Raji (cell line): ENCODE data around the gene AFF2.

ENCODE experiments used
- POLR2A ChIP-seq: IDR thresholded peaks from 2 replicates; pipeline ENCODE4 v1.6.1; 2011; ENCODE audit warnings: low read depth, low read length, control low read depth; ENCODE audit not compliant: insufficient read depth

Gene AFF2

GRCh38 chrX:148691456-148691855 is 191.0 kb downstream of the AFF2 start:
- no peak for TF ChIP-seq POLR2A

DNA sequence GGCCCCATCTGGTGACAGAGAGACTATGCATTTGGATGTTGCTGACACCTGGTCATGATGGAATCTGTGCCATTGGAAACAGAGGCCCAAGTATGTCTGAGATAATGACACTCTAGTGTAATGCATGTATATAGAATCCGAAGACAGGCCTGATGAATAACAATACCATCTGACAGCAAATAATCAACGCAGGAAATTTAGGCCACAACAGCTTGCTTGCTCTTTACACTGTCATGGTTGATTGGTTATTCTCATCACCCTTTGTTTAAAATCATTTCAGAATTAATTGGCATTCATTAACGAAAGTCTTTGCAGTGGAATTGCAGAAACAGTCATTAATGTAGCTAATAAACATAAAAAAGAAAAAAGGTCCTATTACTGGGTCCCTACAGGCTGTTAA is 194.8 kb downstream of the AFF2 start:
- no peak for TF ChIP-seq POLR2A

DNA sequence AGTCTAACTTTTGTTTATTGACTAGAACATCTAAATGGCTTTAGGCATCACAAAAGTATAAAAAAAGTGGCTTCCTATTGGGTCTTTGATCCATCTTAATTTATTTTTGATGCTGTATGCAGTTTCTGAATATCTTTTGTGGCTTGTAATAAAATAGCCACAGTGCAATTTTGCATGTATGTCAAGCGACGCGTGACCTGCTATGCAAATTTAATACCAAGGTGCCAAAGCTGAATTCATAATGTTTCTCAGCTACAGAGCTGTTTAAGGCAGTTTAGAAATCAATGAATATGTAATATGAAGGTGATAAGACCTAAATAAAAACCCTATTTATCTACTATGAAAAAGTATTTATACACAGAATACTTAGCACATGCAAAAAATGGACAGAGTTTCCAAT is 197.8 kb downstream of the AFF2 start:
- no peak for TF ChIP-seq POLR2A

- TF ChIP-seq POLR2A, result no peak
Measured at GRCh38 chrX:148700021-148700420, 199.6 kb downstream of the AFF2 start.

- no peak for TF ChIP-seq POLR2A
Measured at GRCh38 chrX:148713981-148714380, 213.6 kb downstream of the AFF2 start.

DNA sequence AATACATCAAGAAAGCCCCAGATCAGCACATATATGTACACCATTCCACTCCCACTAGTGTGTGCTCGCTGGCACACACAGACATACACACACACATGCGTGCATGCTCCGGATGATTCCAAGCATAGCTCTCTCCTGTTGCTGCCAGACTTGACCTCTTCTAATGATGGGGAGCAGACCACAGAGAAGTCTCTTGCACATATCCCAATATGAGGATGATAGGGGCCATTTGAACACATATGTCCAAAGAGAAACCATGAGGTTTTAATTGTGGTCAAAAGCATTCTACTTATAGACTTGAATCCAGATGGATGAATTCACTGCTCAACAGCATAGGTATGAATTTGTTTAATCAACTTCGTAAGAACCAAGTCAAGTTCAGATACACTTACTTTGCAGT is 214.9 kb downstream of the AFF2 start:
- TF ChIP-seq POLR2A, result no peak

DNA sequence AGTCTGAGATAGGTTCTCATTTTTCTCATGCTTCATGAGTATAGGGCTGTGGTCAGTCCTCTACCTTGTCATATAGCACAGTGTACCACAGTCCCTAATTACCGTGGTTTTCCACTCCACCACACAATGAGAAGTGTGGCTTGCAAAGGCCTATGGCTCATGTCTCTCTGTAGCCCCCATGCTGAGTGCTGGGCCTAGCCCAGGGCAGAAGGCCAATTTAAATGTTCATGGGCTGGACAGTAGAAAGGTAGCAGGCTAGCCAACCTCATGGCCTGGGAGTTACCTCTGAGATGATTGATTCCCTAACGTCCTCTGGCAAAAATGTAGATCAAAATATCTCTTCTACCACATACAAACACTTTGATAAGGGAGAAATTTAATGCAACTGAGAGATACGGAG is 222.5 kb downstream of the AFF2 start:
- TF ChIP-seq POLR2A, result no peak

DNA sequence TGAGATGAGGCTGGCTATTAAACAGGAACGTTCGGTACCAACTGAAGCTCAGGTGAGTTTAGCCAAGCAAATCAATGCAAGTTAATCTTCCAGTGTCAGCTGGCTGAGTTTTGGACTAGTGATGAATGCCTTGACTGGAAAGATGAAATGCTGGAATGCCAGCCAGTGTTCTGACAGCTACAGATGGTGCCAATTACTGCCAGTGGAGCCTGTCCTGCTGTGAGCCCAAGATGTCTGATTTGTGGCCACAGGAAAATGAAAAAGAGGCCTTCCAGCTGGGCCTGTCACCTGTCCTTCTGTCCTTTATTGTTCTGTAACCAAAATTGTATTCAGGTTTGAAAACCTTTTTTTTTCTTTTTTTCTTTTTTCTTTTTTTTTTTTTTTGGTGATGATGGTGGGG is 223.1 kb downstream of the AFF2 start:
- no peak for TF ChIP-seq POLR2A

DNA sequence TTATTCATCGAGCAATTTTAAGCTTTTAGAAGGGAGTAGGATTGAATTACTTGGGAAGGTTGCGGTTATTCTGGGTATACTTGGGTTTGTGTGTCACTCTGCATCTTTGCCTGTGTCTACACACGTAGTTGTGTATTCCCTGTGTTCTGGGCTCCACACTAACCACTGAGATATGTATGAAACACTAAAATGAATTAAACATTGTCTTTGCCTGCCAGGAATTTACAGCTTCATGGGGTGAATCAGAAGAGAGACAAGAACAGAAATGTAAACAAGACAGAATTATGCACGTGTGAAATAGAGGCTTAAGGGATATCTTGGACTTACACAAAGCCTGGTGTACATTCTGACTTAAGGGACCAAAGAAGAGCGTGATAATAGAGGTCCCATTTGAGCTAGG is 228.5 kb downstream of the AFF2 start:
- no peak for TF ChIP-seq POLR2A

DNA sequence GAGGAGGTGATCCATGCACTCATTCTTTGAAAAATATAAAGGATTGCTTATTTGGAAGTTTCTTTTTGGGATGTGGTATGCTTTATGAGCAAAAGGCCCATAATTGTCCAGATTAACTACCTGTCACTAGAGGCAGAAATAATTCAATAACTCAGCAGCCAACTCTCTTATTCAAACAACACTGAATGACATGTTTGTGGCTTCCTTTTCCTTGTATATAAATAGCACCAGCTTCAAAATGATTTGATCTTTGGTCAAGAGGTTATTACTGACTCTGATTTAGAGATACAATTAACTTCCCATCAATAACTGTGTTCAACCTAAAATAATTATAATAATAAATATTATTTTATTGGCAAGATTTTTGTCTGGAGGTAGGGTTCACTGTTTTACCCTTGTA is 232.3 kb downstream of the AFF2 start:
- no peak for TF ChIP-seq POLR2A

DNA sequence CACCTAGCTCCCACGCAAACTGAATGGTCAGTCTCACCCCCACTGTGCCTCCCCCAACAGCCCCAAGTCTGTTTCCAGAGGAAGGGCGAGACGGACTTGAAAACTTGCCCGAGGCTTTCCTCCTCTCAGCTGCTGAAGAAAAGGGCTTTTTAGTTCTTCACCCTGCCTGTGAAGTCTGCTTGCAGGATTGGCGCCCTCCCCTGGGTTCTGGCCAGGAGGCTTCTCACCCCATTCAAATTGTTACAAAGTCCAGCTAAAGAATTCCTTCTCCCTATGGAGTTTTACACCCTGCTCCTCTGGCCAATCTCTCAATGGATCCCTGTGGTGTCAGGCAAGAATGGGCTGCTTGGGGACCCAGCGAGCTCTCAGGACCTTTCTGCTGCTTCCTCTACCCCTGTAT is 241.0 kb downstream of the AFF2 start:
- TF ChIP-seq POLR2A, result no peak

- TF ChIP-seq POLR2A, result no peak
Measured at GRCh38 chrX:148755111-148755510, 254.7 kb downstream of the AFF2 start.

DNA sequence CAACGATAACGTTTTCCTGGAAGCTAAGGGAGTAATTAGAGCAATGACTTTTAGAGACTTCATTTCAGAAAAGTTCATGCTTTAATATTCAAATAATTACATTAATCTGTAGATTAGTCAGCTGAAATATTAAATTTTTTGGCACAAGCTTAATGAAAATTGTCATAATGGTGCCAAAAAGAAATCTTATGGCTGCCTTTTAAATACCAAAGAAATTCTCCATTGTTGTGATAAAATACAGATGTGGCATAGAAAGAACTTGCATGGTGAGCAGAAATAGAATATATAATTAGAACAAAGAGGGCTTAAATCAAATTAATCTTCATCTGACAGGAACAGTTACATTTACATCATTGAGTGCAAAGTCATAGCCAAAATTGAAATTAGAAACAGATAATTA is 263.5 kb downstream of the AFF2 start:
- no peak for TF ChIP-seq POLR2A

DNA sequence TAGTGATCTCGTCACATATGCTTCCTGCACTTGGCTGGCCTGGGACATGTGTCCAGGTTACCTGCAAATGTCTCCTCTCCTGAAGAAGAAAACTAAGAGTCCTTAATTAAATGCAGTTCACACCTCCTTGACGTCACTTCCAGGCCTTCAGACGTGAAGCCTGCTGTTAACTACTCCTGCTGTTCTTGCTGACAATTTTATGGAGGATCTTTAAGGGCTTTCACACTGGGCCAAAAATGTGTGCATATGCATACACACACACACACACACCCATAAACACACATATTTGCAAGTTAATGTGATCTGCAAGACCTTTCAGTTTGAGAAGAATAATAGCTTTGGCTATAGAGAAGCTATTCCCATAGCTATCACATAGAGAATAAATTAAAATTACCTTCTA is 267.9 kb downstream of the AFF2 start:
- no peak for TF ChIP-seq POLR2A

DNA sequence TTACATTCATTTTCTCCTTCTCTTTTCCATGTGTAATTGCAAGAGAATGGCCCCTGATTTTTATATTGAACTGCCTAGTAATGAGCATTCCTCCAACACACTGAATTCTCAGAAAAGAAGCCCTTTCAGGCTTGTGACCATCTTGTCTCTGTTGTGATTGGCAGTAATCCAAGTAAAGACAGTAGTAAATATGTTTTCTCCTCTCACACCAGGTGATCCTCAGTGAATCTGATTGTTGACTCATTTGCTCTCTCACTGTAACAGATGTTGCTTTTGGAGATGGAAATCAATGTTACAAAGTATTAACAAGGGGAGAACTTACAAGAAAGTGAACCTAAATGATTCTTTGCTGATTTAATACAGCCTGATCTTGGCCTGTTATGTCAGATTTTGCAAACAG is 271.0 kb downstream of the AFF2 start:
- TF ChIP-seq POLR2A, result no peak

DNA sequence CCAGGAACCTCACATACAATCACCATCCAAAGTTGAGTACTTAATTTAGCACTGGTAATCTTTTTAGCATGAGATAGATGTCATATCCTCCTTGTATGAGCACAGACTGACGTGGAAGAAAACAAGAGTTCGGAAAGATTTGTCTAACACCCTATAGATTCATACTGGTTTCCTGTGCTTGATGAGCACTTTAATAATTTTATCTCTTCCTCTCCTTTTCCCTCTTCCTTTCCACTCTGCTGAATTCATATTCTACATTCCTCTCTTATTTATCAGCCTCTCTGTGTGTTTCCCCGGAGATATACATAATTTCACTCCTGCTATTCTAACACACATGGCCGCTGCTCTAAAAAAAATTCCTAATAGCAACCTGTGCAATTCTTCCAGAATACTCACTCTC is 273.9 kb downstream of the AFF2 start:
- no peak for TF ChIP-seq POLR2A

DNA sequence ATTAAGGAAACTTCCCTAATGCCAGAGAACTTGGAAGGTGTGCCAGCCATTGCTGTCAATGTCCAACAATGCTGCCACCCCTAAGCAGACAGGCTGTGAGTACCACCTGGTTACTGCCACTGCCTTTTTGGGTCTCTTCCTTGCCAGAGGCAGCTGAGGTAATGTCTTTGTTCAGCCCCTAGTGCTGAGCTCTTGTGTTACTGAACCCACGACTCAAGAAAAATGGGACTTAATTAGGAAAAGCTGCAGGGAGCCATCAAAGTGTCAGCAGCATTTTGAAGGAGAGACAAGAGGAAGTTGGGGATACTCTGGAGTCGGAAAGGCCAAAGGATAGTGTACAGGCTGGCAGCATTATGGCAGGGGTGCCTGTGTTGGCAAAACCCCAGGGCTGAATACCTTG is 283.7 kb downstream of the AFF2 start:
- TF ChIP-seq POLR2A, result 0 out of 2 replicates have a peak, but pooled peaks have one; percentile 2

GRCh38 chrX:148784856-148785255 is 284.4 kb downstream of the AFF2 start:
- TF ChIP-seq POLR2A, result no peak

- TF ChIP-seq POLR2A, result no peak
Measured at GRCh38 chrX:148785256-148785655, 284.8 kb downstream of the AFF2 start.

- no peak for TF ChIP-seq POLR2A
Measured at GRCh38 chrX:148788449-148788848, 288.0 kb downstream of the AFF2 start.
